HepG2 (cell line): ENCODE data around the gene RHOBTB3. TPM values are rescaled to one million over a fixed set of nuclear protein-coding genes. Genes with fewer than 3 reads are reported as not detected.

ENCODE experiments used
- BCL6 ChIP-seq: IDR thresholded peaks from 2 replicates; pipeline ENCODE4 v1.6.1; 2016; ENCODE audit warnings: missing genetic modification reagents, missing compliant biosample characterization
- DPF2 ChIP-seq: sonication (generic); formaldehyde crosslinking; IDR thresholded peaks from 2 replicates; pipeline ENCODE4 v1.4.0; 2020; ENCODE audit warnings: mild to moderate bottlenecking, low read depth, missing genetic modification reagents, borderline replicate concordance
- HOMEZ ChIP-seq: IDR thresholded peaks from 2 replicates; pipeline ENCODE4 v1.6.1; 2016; ENCODE audit warnings: low read depth
- IKZF4 ChIP-seq: sonication (generic); formaldehyde crosslinking; IDR thresholded peaks from 2 replicates; pipeline ENCODE4 v1.5.1; 2020; ENCODE audit warnings: borderline replicate concordance, mild to moderate bottlenecking, low read depth, missing genetic modification reagents; ENCODE audit errors: not compliant biosample characterization
- MAX ChIP-seq: IDR thresholded peaks from 2 replicates; pipeline ENCODE4 v1.6.1; 2012; ENCODE audit warnings: inconsistent platforms
- MYC ChIP-seq: sonication (generic); formaldehyde crosslinking; IDR thresholded peaks from 2 replicates; pipeline ENCODE4 v1.9.0; 2021; ENCODE audit warnings: missing genetic modification reagents, borderline replicate concordance
- NCOA2 ChIP-seq: sonication (generic); formaldehyde crosslinking; IDR thresholded peaks from 2 replicates; pipeline ENCODE4 v1.8.0; 2022; ENCODE audit warnings: inconsistent platforms
- PATZ1 ChIP-seq: sonication (generic); formaldehyde crosslinking; IDR thresholded peaks from 2 replicates; pipeline ENCODE4 v1.4.0; 2020; ENCODE audit warnings: missing genetic modification reagents
- SKIL ChIP-seq: sonication (generic); formaldehyde crosslinking; IDR thresholded peaks from 2 replicates; pipeline ENCODE4 v1.8.0; 2022; ENCODE audit warnings: missing genetic modification reagents, mild to moderate bottlenecking, moderate library complexity, borderline replicate concordance
- THAP11 ChIP-seq: IDR thresholded peaks from 2 replicates; pipeline ENCODE4 v1.6.1; 2016; ENCODE audit warnings: missing biosample characterization, missing genetic modification reagents
- THRA ChIP-seq: sonication (generic); formaldehyde crosslinking; IDR thresholded peaks from 2 replicates; pipeline ENCODE4 v1.4.0; 2020; ENCODE audit warnings: missing genetic modification reagents, borderline replicate concordance
- ZNF142 ChIP-seq: sonication (generic); formaldehyde crosslinking; IDR thresholded peaks from 2 replicates; pipeline ENCODE4 v1.4.0; 2020; ENCODE audit warnings: missing genetic modification reagents
- ZNF331 ChIP-seq: sonication (generic); formaldehyde crosslinking; IDR thresholded peaks from 2 replicates; pipeline ENCODE4 v1.4.0; 2020; ENCODE audit warnings: missing genetic modification reagents
- ZNF333 ChIP-seq: sonication (generic); formaldehyde crosslinking; IDR thresholded peaks from 2 replicates; pipeline ENCODE4 v1.4.0; 2020; ENCODE audit warnings: mild to moderate bottlenecking, missing genetic modification reagents, borderline replicate concordance
- ZNF589 ChIP-seq: sonication (generic); formaldehyde crosslinking; conservative IDR thresholded peaks from 2 replicates; pipeline ENCODE4 v1.8.0; 2022; ENCODE audit warnings: mild to moderate bottlenecking, moderate library complexity, missing genetic modification reagents
- ZNF780A ChIP-seq: sonication (generic); formaldehyde crosslinking; IDR thresholded peaks from 2 replicates; pipeline ENCODE4 v1.8.0; 2022; ENCODE audit warnings: mild to moderate bottlenecking, missing genetic modification reagents, moderate library complexity
- polyA plus RNA-seq, 8 experiments: library from polyadenylated mRNA; depleted of rRNA in 3 of 8; stranded (reverse) in 7 of 8; unstranded in 1 of 8; fragments of >200 nt; fragmentation: Illumina TruSeq in 4 of 8; extraction: Trizol in 4 of 8; gene quantifications; 2 replicates each; pipeline versions ENCODE4 v1.2.1 to v1.2.3, GENCODE V29; 2011 to 2016; ENCODE audit warnings: low read depth in 4 of 8, missing spikeins in 1 of 8, mixed read lengths in 1 of 8; ENCODE audit not compliant: insufficient read depth in 1 of 8
- total RNA-seq, 5 experiments: library from RNA; depleted of rRNA; stranded (reverse); fragments of >200 nt; fragmentation: Illumina TruSeq; extraction: Trizol; gene quantifications; 2 replicates each; pipeline ENCODE4 v1.2.3, GENCODE V29; 2016; ENCODE audit warnings: low read depth in 1 of 5

RHOBTB3 gene
- total and polyA plus RNA-seq, 2 of the 13 experiments (the other 11 are each of a cell fraction or from before 2014, with no cell fraction given): 31.6 to 35.4 TPM

GRCh38 chr5:95759634-95760033 lies 28.5 kb downstream of the RHOBTB3 start (continued):
- peak; percentile 70; the same call in 1 of the 2 replicates for TF ChIP-seq HOMEZ
- peak; percentile 34; the same call in 1 of the 2 replicates for TF ChIP-seq THAP11 (CRISPR knock-in tag)
- no peak for TF ChIP-seq ZNF142
- TF ChIP-seq PATZ1 (CRISPR knock-in tag): peak; percentile 44; the same call in 1 of the 2 replicates
- TF ChIP-seq ZNF589: no peak
- TF ChIP-seq ZNF780A (CRISPR knock-in tag): no peak
- TF ChIP-seq MAX: peak; percentile 67
- TF ChIP-seq IKZF4 (CRISPR knock-in tag): no peak
- no peak for TF ChIP-seq ZNF333 (CRISPR knock-in tag)
- TF ChIP-seq MYC (CRISPR knock-in tag): no peak
- no peak for TF ChIP-seq SKIL (CRISPR knock-in tag)
- peak; percentile 77 for TF ChIP-seq BCL6 (CRISPR knock-in tag)
- TF ChIP-seq DPF2: 0 out of 2 replicates have a peak, but pooled peaks have one; percentile 29
- peak; percentile 57; the same call in 1 of the 2 replicates for TF ChIP-seq THRA (CRISPR knock-in tag)
- TF ChIP-seq NCOA2 (CRISPR knock-in tag): peak; percentile 81
- TF ChIP-seq ZNF331 (CRISPR knock-in tag): peak; percentile 70; the same call in 1 of the 2 replicates
